A549 (cell line): ENCODE data around the gene STX18. TPM values are rescaled to one million over a fixed set of nuclear protein-coding genes. Genes with fewer than 3 reads are reported as not detected.

Experiments used
- ATAC-seq, 2 experiments: fragments of 200-7000 bp in 1 of 2; fragments of >200 bp in 1 of 2; cut with Nextera tagmentation in 1 of 2; cut with Tn5 transposase in 1 of 2; 3 replicates each; pipeline versions ENCODE4 v1.8.0 to v1.9.1; 2018 to 2020; ENCODE audit warnings: mild to moderate bottlenecking in 1 of 2, moderate library complexity in 1 of 2
- CTCF ChIA-PET: fragments of 300-600 bp; sonication (Branson Sonifier 250); formaldehyde crosslinking; extraction: SDS; loops from one replicate; lab custom pipeline; 2021; ENCODE audit warnings: antibody characterized with exemption, inconsistent platforms; lab: Yijun Ruan, JAX
- POLR2A ChIA-PET: fragments of 350-600 bp; formaldehyde crosslinking; extraction: SDS; loops from one replicate; lab custom pipeline; 2021; ENCODE audit warnings: antibody characterized with exemption, inconsistent platforms; lab: Yijun Ruan, JAX
- DNase-seq, 2 experiments: peaks; one replicate each; pipeline versions ENCODE4 v3.0.0 to v3.0.0-alpha.2; 2011 to 2016; ENCODE audit warnings: low read depth in 1 of 2, low spot score in 1 of 2
- FAIRE-seq: peaks from 2 replicates; lab custom pipeline; 2011; peaks lifted over from hg19 to GRCh38; lab: Jason Lieb, UNC
- H3K27ac ChIP-seq, 2 experiments: fragments of >200 bp; sonication (Bioruptor Twin); formaldehyde crosslinking; 3 replicates each; pipeline ENCODE4 v1.5.1; 2016 to 2017
- H3K4me1 ChIP-seq: fragments of >200 bp; sonication (Bioruptor Twin); formaldehyde crosslinking; 3 replicates; pipeline ENCODE4 v1.6.1; 2016
- H3K4me2 ChIP-seq: fragments of >200 bp; sonication (Bioruptor Twin); formaldehyde crosslinking; 3 replicates; pipeline ENCODE4 v1.6.1; 2016
- H3K4me3 ChIP-seq: fragments of >200 bp; sonication (Bioruptor Twin); formaldehyde crosslinking; 3 replicates; pipeline ENCODE4 v1.5.1; 2016
- H3K9me3 ChIP-seq: fragments of >200 bp; sonication (Bioruptor Twin); formaldehyde crosslinking; 3 replicates; pipeline ENCODE4 v1.6.1; 2016
- ATOH8 ChIP-seq: fragments of 250-450 bp; sonication (Bioruptor Pico); IDR thresholded peaks from 2 replicates; pipeline ENCODE4 v1.5.0; 2020; ENCODE audit warnings: low read depth, mild to moderate bottlenecking, moderate library complexity
- CBX2 ChIP-seq: fragments of 200-600 bp; sonication (generic); IDR thresholded peaks from 2 replicates; pipeline ENCODE4 v1.6.1; 2016; ENCODE audit warnings: low read depth, mild to moderate bottlenecking, borderline replicate concordance
- CBX8 ChIP-seq: fragments of 200-600 bp; sonication (generic); IDR thresholded peaks from 2 replicates; pipeline ENCODE4 v1.6.1; 2016
- CHD4 ChIP-seq: fragments of 200-600 bp; sonication (generic); IDR thresholded peaks from 2 replicates; pipeline ENCODE4 v1.6.1; 2016; ENCODE audit warnings: antibody characterized with exemption, mild to moderate bottlenecking, borderline replicate concordance
- E2F6 ChIP-seq: IDR thresholded peaks from 2 replicates; pipeline ENCODE4 v1.6.1; 2012; ENCODE audit warnings: low read depth, borderline replicate concordance
- EHF ChIP-seq: fragments of 250-450 bp; sonication (Bioruptor Pico); IDR thresholded peaks from 2 replicates; pipeline ENCODE4 v1.5.0; 2020; ENCODE audit warnings: mild to moderate bottlenecking
- ELK1 ChIP-seq: fragments of 150-350 bp; IDR thresholded peaks from 2 replicates; pipeline ENCODE4 v1.6.1; 2014; ENCODE audit warnings: low read depth, mild to moderate bottlenecking, low read length
- ESRRA ChIP-seq: fragments of 150-350 bp; IDR thresholded peaks from 2 replicates; pipeline ENCODE4 v1.6.1; 2014; ENCODE audit warnings: mild to moderate bottlenecking, low read length, borderline replicate concordance
- FOSB ChIP-seq: fragments of 250-450 bp; sonication (Bioruptor Pico); IDR thresholded peaks from 2 replicates; pipeline ENCODE4 v1.5.0; 2020; ENCODE audit warnings: mild to moderate bottlenecking, moderate library complexity
- FOXS1 ChIP-seq: fragments of 250-450 bp; sonication (Bioruptor Pico); IDR thresholded peaks from 2 replicates; pipeline ENCODE4 v1.5.0; 2020; ENCODE audit warnings: mild to moderate bottlenecking, moderate library complexity
- HEYL ChIP-seq: fragments of 250-450 bp; sonication (Bioruptor Pico); IDR thresholded peaks from 2 replicates; pipeline ENCODE4 v1.8.0; 2021; ENCODE audit warnings: mild to moderate bottlenecking, moderate library complexity
- HMGXB4 ChIP-seq: fragments of 250-450 bp; sonication (Bioruptor Pico); IDR thresholded peaks from 2 replicates; pipeline ENCODE4 v1.5.0; 2021; ENCODE audit warnings: mild to moderate bottlenecking, moderate library complexity, borderline replicate concordance
- HOXB5 ChIP-seq: fragments of 250-450 bp; sonication (Bioruptor Pico); IDR thresholded peaks from 2 replicates; pipeline ENCODE4 v1.5.0; 2020; ENCODE audit warnings: mild to moderate bottlenecking, moderate library complexity
- JUN ChIP-seq, 2 experiments: fragments of >200 bp; sonication (Bioruptor Twin); formaldehyde crosslinking; IDR thresholded peaks; 2 replicates in 1 of 2; 3 replicates in 1 of 2; pipeline ENCODE4 v1.6.1; 2016 to 2017
- JUNB ChIP-seq: fragments of >200 bp; sonication (Bioruptor Twin); formaldehyde crosslinking; IDR thresholded peaks from 2 replicates; pipeline ENCODE4 v1.6.1; 2016
- KDM5A ChIP-seq: fragments of 200-600 bp; sonication (generic); IDR thresholded peaks from 2 replicates; pipeline ENCODE4 v1.6.1; 2016; ENCODE audit warnings: antibody characterized with exemption, mild to moderate bottlenecking
- MAFK ChIP-seq: fragments of 450-650 bp; IDR thresholded peaks from 2 replicates; pipeline ENCODE4 v1.6.1; 2014; ENCODE audit not compliant: partially characterized antibody
- MAZ ChIP-seq: fragments of 150-350 bp; IDR thresholded peaks from 2 replicates; pipeline ENCODE4 v1.6.1; 2014; ENCODE audit warnings: antibody characterized with exemption, low read depth, low read length, borderline replicate concordance
- MYC ChIP-seq: IDR thresholded peaks from 2 replicates; pipeline ENCODE4 v1.6.1; 2012; ENCODE audit warnings: mild to moderate bottlenecking, inconsistent platforms, low read length, improper control_type of control experiment, borderline replicate concordance
- NPAS2 ChIP-seq: fragments of 250-450 bp; sonication (Bioruptor Pico); IDR thresholded peaks from 2 replicates; pipeline ENCODE4 v1.8.0; 2022; ENCODE audit warnings: mild to moderate bottlenecking, moderate library complexity, borderline replicate concordance
- PHF8 ChIP-seq: fragments of 200-600 bp; sonication (generic); IDR thresholded peaks from 2 replicates; pipeline ENCODE4 v1.6.1; 2016; ENCODE audit warnings: low read depth, mild to moderate bottlenecking, antibody characterized with exemption, moderate library complexity, borderline replicate concordance
- POLR2A ChIP-seq: IDR thresholded peaks from 2 replicates; pipeline ENCODE4 v1.6.1; 2012; ENCODE audit warnings: mild to moderate bottlenecking, low read length
- RAD21 ChIP-seq, 2 experiments: fragments of >200 bp in 1 of 2; sonication (Bioruptor Twin) in 1 of 2; formaldehyde crosslinking in 1 of 2; IDR thresholded peaks in 1 of 2; conservative IDR thresholded peaks in 1 of 2; 2 replicates in 1 of 2; 3 replicates in 1 of 2; pipeline ENCODE4 v1.6.1; 2012 to 2018; ENCODE audit warnings: inconsistent platforms in 1 of 2
- RFX5 ChIP-seq: fragments of 450-650 bp; IDR thresholded peaks from 2 replicates; pipeline ENCODE4 v1.7.1; 2014; ENCODE audit warnings: antibody characterized with exemption, mild to moderate bottlenecking, moderate library complexity
- RNF2 ChIP-seq: fragments of 200-600 bp; sonication (generic); IDR thresholded peaks from 2 replicates; pipeline ENCODE4 v1.6.1; 2016; ENCODE audit warnings: low read depth, mild to moderate bottlenecking, antibody characterized with exemption, moderate library complexity, borderline replicate concordance
- SMC3 ChIP-seq: fragments of >200 bp; sonication (Bioruptor Twin); formaldehyde crosslinking; IDR thresholded peaks from 3 replicates; pipeline ENCODE4 v1.6.1; 2018; ENCODE audit warnings: inconsistent platforms
- SREBF2 ChIP-seq: fragments of 450-650 bp; IDR thresholded peaks from 2 replicates; pipeline ENCODE4 v1.6.1; 2014; ENCODE audit warnings: mild to moderate bottlenecking, moderate library complexity
- TP53 ChIP-seq: fragments of 250-450 bp; sonication (Bioruptor Pico); IDR thresholded peaks from 2 replicates; pipeline ENCODE4 v1.5.0; 2021; ENCODE audit warnings: mild to moderate bottlenecking, moderate library complexity
- ZFP36 ChIP-seq: fragments of 450-650 bp; IDR thresholded peaks from 2 replicates; pipeline ENCODE4 v1.6.1; 2014; ENCODE audit warnings: borderline replicate concordance; ENCODE audit not compliant: partially characterized antibody
- ZNF302 ChIP-seq: fragments of 250-450 bp; sonication (Bioruptor Pico); IDR thresholded peaks from 2 replicates; pipeline ENCODE4 v1.9.0; 2021; ENCODE audit warnings: inconsistent platforms, mild to moderate bottlenecking, moderate library complexity
- ZSCAN20 ChIP-seq: fragments of 250-450 bp; sonication (Bioruptor Pico); IDR thresholded peaks from 2 replicates; pipeline ENCODE4 v1.8.0; 2022; ENCODE audit warnings: mild to moderate bottlenecking, moderate library complexity
- whole genome bisulfite sequencing: methylation state at CpG from one replicate; pipeline ENCODE4 v1.1.6; 2017; ENCODE audit errors: missing lambda C conversion rate; 5-methylcytosine and 5-hydroxymethylcytosine counted together
- polyA plus RNA-seq, 4 experiments: library from polyadenylated mRNA; depleted of rRNA in 3 of 4; stranded (reverse); fragments of >200 nt; fragmentation: RNase III in 1 of 4; extraction: RNeasy Plus Mini Kit Qiagen cat#74134 plus additional on column Dnase treatment in 1 of 4; gene quantifications; 2 replicates in 3 of 4; 3 replicates in 1 of 4; pipeline ENCODE4 v1.2.3, GENCODE V29; 2011 to 2017

The STX18 gene
- polyA plus RNA-seq, 2 of the 4 experiments (the other 2 are of a cell fraction) = 13.4 to 19.6 TPM

GRCh38 chr4:4415107-4415805, 126.6 kb downstream of the STX18 start:
- Histone ChIP-seq H3K4me1 (no peaks in the 10 kb centered on the region), H3K4me2 (no peak overlapping the region), H3K27ac (no peak overlapping the region), H3K4me3 (no peak overlapping the region), H3K9me3 (no peaks in the 10 kb centered on the region)
- ChIA-PET CTCF (no interaction called here), POLR2A (no interaction called here)
- WGBS = 90% methylated on average over 9 of the region's 19 CpGs
- ATAC-seq (no peak), FAIRE-seq (no peak), DNase-seq (peak in 1 of 2 experiments; percentile 13)
- no peak for TF ChIP-seq SMC3
- no peak for TF ChIP-seq HEYL (CRISPR knock-in tag)
- no peak for TF ChIP-seq NPAS2 (CRISPR knock-in tag)
- no peak for TF ChIP-seq MYC
- no peak for TF ChIP-seq SREBF2
- TF ChIP-seq TP53 (CRISPR knock-in tag) = no peak
- TF ChIP-seq FOXS1 (CRISPR knock-in tag) = no peak
- TF ChIP-seq JUNB = no peak
- TF ChIP-seq MAZ = no peak
- no peak for TF ChIP-seq ZFP36
- no peak for TF ChIP-seq E2F6
- TF ChIP-seq PHF8 = no peak
- no peak for TF ChIP-seq ELK1
- no peak for TF ChIP-seq CHD4

GRCh38 chr4:4413806-4414205, 128.0 kb downstream of the STX18 start:
- no peak for ATAC-seq
- Histone ChIP-seq H3K4me2 (no peak overlapping the region), H3K27ac (no peak overlapping the region), H3K4me1 (no peaks in the 10 kb centered on the region), H3K9me3 (no peaks in the 10 kb centered on the region), H3K4me3 (no peak overlapping the region)
- CTCF ChIA-PET = no interaction called here
- TF ChIP-seq ZSCAN20 (CRISPR knock-in tag) (no peak), RFX5 (no peak), POLR2A (no peak), E2F6 (no peak), HMGXB4 (CRISPR knock-in tag) (no peak), SMC3 (no peak), ESRRA (no peak), EHF (no peak), RAD21 (conservative IDR thresholded peaks at IDR 0.05 in 1 of 2, IDR thresholded peaks at IDR 0.05 in 1 of 2) (no peak), ATOH8 (CRISPR knock-in tag) (no peak), RNF2 (no peak), CBX2 (no peak), FOSB (CRISPR knock-in tag) (no peak), MAFK (no peak), HOXB5 (CRISPR knock-in tag) (no peak), CBX8 (no peak), JUN (IDR thresholded peaks at IDR 0.05) (no peak), ZNF302 (CRISPR knock-in tag) (no peak), KDM5A (no peak), JUNB (no peak)
- DNase-seq = no peak
- 87% methylated on average over 6 of the region's 7 CpGs for WGBS
- no peak for FAIRE-seq
- POLR2A ChIA-PET = no interaction called here
